ENCODE results near the gene DOK5.
"Not testable (repeated sequence)": the region's sequence is repeated elsewhere in the genome, so short reads cannot be mapped to it uniquely, and the experiment has no call there.

Gene DOK5

GRCh38 chr20:54475334-54476168 is at the start of gene DOK5:
DOK5 (plus strand) TSS chr20:54475593; CDS start chr20:54475947, 354 bp downstream.
- DNase-seq = no peak

- no peak for DNase-seq
These were observed 46.0 kb upstream of the DOK5 start for GRCh38 chr20:54429364-54429763.

GRCh38 chr20:54431156-54431944 is 44.0 kb upstream of the DOK5 start:
- DNase-seq = no peak

- DNase-seq = no peak
These were observed 42.4 kb upstream of the DOK5 start for GRCh38 chr20:54432966-54433365.

DNA sequence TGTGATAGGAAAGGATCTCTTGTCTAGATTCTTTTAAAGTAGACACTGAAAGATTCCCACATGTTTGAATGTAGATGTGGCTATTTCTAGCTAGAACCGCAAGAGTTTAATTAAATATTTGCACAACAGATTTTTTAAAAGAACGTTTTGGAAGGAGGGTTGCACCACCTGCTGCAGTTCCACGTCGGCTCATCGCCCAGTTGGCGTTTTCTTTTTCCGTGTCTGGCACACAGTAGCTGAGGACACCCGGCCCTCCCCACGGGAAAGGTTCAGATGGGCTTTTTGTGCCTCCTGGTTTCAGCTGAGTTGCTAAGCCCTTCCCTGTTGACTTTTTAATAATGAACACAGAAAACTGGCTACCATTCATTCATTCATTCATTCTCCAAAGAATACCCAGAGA is 41.8 kb upstream of the DOK5 start:
- DNase-seq = no peak

DNA sequence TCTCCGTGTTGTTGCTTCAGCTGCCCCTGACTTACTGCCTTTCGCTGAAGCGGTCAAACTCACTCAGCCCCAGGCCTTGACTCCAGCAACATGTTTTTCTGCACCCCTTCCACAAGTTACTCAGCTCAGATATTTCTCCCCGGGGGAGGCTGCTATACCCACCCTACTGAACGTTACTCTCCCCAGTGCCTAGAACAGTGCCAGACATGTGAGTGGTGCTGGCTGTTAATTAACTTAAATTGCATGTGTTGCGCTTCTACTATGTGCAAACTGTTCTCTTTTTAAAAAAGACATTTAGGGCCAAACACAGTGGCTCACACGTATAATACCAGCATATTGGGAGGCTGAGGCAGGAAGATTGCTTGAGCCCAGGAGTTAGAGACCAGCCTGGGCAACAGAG is 41.2 kb upstream of the DOK5 start:
- no peak for DNase-seq

DNA sequence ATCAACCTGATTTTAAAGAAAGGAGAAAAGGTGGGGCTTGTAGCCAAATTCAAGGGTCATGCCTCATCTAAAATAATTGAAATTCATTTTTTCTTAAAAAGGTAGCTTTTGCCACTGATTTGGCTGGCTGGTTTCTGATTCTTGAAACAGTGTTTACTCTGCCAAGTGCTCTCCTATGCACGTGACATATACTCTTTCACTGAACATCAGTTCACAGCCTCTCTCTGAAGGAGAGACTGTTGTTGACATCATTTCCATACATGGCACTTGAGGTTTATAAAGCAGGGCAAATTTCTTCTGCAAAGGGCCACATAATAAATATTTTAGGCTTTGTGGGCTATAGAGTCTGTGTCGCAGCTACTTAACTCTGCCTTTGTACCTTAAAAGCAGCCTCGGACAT is 40.4 kb upstream of the DOK5 start:
- DNase-seq = no peak

DNA sequence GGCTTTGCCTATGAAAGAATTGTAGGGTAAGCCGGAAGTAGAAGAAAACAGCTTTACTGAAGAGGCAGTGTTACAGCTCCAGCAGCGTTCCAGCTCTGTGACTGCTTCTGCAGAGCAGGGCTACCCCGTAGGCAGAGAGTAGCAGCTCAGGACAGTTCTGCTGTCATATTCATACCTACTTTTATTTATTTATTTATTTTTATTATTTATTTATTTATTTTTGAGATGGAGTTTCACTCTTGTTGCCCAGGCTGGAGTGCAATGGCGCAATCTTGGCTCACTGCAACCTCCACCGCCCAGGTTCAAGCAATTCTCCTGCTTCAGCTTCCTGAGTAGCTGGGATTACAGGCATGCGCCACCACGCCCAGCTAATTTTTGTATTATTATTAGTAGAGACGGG is 39.0 kb upstream of the DOK5 start:
- not testable (repeated sequence) for DNase-seq

GRCh38 chr20:54438166-54438565 is 37.2 kb upstream of the DOK5 start:
- no peak for DNase-seq

DNA sequence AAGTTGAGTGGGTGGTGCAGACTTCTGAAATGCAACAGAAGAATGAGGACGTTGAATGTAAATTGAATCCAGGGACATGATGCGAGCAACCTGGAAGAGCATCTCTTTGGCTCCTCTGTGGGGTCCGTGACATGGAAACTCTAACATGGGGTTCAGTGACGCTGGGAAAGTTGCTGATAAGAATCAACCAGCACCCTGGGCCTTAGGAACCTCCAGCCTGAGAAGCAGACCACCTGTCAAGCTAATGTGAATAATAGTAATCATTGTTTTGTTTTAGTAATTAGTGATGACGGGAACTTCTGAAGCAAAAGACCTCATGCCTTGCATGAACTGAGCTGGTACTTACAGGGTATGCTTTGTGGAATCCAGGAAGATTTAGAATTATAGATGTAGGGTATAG is 25.2 kb upstream of the DOK5 start:
- no peak for DNase-seq

DNA sequence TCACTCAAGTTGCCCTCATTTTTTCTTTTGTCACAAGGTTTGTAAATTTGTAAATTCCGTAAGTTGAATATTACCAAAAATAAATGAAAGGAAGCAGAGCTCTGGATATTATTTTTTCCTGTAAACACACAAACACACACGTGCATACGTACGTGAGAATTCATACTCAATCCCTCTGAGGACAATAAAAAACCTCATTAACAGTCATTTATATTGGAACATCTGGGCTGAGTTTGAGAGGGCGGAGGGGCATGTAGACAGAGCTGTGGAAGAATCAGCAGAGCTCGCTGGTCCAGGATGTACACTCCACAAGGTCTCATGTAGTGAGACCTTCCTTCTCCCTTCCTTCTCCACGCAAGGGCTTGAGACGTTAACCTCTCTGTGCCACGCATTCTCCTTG is 24.2 kb upstream of the DOK5 start:
- DNase-seq = no peak

- no peak for DNase-seq
These were observed 23.1 kb upstream of the DOK5 start for GRCh38 chr20:54452277-54452676.

DNA sequence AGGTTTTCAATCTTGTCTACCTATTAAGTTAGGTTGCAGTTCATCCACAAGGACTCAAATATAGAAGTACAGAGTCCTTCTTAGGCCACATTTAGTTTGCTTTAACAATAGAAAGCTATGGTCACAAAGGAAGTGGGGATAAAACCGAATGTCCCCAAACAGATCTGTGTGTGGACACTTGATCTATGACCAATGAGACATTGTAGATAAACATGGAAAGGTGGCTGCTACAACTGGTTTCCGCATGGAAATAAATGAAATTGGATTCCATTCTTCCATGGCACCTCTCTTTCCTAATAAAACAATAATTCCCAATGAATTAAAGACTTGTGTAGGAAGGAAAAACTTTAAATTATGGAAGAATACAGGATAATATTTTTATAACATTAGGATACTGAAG is 20.4 kb upstream of the DOK5 start:
- DNase-seq = no peak

GRCh38 chr20:54456423-54456822 is 19.0 kb upstream of the DOK5 start:
- no peak for DNase-seq

DNA sequence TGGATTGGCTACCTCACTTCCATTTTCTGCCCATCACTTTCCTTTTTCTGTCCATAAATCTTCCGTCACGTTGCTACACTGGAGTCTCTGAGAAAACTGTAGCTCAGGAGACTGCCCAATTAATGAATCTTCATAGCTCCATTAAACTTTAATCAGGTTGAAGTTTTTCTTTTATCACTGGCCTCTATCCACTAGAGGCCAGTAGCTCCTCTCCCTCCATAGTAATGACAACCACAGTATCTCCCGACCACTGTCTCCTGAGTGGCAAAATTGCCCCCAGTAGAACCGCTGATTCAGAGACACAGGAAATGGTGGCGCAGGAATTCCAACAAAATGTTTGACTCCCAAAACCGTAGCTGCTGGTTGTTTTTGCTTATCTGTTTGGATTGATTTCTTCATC is 18.4 kb upstream of the DOK5 start:
- no peak for DNase-seq

- DNase-seq = no peak
These were observed 17.2 kb upstream of the DOK5 start for GRCh38 chr20:54458219-54458618.

GRCh38 chr20:54459279-54459678 is 16.1 kb upstream of the DOK5 start:
- no peak for DNase-seq

DNA sequence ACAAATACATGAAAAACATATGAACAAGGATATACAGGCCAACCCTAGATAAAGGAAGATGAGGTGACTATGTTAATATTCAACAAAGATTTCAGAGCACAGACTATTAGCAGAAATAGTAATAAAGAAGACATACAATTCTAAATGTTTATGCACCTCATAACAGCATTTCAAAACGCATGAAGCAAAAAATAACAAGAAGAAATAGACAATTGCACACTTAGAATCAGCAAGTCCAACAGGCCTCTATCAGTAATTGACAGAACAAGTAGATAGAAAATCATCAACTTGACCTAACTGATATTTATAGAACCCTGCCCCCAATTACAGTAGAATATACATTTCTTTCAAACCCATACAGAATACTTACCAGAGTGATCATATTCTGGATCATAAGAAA is 11.4 kb upstream of the DOK5 start:
- DNase-seq = no peak

DNA sequence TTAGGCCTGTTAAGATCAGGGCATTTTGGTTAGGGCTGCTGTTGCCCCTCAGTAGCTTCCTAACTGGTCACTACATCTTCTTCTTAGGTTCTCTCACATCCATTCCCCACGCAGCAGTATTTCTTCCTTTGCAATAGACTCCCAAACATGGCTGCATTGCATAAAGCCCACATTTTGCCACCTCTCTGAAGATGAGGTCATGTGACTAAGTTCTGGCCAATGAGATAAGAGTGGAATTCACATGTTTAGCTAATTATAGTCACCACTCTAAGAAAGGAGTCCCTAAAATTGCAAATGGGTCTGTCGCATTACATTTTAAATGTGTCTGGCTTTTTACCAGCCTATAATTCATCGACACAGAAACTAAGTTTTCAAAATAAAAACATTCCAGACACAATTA is 9.3 kb upstream of the DOK5 start:
- DNase-seq = no peak

GRCh38 chr20:54467622-54468021 is 7.8 kb upstream of the DOK5 start:
- DNase-seq = no peak

- DNase-seq = no peak
These were observed 7.3 kb upstream of the DOK5 start for GRCh38 chr20:54468082-54468481.

DNA sequence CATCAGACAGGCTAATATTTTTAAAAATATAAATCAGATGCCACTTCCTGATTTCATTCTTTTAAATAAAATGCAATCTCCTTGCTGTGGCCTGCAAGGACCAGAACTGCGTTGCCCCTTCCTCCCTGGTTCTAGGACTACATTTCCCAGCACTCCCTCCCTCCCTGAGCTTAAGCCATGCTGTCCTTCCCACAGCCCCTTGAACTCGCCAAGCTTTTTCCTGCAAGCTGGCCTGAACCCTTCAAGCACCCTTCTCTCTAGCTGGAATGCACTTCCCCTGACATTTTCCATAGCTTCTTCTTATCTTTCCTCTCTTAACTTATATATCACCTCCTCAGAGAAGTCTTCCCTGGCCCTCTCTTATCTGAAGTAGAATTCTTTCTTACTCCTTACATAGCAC is 6.1 kb upstream of the DOK5 start:
- no peak for DNase-seq

- no peak for DNase-seq
These were observed 5.4 kb upstream of the DOK5 start for GRCh38 chr20:54469952-54470351.

- no peak for DNase-seq
These were observed 4.7 kb upstream of the DOK5 start for GRCh38 chr20:54470697-54471096.

All from NCI-H526 treated with DMSO at 0.1 percent for 48 hours (cell line).